HG02798 (cell line): ENCODE measurements around the gene COL7A1.

ENCODE experiments used
- ATAC-seq: cut with Tn5 transposase; IDR thresholded peaks from one replicate; pipeline ENCODE4 v1.9.1; 2021; ENCODE audit warnings: mild to moderate bottlenecking; ENCODE audit not compliant: unreplicated experiment, poor library complexity

The COL7A1 gene

DNA sequence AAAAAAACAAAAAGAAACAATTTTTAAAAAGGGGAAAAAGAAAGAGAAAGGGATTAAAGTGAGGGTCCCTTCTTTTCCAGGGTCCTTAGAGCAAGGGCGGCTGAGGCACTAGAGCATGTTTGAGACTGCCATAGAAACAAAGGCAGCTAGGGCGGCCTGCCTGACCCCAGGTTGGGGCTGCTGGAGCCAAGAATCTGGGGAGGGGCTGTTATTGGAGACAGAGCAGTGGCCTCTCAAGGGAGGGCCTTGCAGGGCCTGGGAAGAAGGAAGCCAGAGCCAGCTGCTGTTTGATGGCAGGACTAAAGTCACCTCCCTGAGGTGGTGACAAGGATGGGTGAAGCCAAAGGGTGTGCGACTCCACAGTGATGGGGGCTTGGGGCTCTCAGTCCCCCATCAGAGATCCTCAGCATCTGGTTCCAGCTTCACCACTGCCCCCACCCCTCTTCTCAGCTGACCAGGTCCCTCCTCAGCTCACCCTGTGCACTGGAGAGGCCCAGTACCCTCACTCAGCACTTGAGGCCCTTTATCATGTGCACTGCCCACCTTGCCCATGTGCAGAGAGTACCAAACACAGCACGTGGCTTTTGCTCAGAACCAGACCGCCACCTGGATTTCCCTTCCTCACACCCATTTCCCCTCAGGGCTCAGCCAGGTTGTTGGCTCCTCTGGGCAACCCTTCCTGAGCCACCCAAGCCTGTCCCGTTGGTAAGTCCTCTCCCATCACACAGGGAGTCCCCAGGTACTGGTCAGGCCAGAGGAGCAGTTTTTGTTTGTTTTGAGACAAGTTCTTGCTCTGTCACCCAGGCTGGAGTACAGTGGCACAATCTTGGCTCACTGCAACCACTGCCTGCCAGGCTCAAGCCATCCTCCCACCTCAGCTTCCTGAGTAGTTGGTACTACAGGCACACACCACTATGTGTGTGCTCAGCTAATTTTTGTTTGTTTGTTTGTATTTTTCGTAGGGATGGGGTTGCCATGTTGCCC lies 24.7 kb upstream of the COL7A1 start:
- no peak for ATAC-seq

DNA sequence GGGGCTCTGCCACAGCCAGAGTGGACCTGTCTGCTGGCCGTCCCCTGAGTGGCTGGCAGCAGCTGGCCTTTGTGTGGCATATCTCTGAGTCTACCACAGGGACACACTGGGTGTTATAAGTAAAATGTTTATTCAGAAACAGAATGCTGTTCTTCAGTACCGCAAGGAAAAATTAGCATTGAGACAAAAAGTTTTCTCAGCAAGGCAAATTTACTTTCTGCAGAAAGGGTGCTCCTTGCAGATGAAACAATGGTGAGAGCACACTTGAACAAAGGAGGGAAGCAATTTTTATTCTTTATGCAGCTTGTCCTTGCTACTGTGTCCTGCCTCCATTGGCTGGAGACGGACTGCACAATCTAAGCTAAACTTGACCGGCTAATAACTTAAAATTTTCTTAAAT lies 22.4 kb upstream of the COL7A1 start:
- no peak for ATAC-seq

DNA sequence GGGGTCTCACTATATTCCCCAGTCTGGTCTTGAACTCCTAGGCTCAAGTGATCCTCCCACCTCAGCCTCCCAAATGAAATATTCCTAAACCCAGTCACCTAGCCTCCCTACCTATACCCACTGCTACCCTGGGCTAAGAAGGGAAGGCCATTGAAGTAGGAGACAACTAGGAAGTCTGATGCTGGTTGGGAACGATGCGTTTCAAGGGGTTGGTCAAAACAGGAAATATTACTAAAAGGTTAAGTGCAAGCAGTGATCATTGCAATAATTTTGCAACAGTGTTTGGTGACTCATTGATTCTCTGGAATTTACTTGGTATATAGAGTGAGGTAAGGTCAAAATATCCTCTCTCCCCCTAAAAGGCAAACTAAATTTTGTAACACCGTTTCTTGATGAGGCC lies 18.9 kb upstream of the COL7A1 start:
- ATAC-seq, result no peak

DNA sequence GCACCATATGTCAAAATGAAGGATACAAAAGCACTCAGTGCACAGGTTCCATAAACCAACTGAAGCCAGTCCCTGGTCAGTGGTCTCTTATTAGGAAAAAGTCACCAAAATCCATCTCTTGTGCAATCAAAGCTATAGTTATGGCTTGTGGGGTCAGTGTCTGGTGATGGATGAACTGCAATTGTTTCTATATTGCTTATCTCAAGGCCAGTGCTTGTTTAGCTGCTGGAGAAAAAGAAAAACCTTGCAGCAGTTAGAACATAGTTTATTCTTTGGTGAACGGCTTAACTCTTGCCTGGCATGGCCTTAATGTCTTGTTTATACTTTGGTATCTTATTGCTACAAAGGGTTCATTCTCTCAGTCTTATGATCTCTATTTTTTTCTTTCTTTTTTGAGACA lies 17.2 kb upstream of the COL7A1 start:
- ATAC-seq, result no peak

DNA sequence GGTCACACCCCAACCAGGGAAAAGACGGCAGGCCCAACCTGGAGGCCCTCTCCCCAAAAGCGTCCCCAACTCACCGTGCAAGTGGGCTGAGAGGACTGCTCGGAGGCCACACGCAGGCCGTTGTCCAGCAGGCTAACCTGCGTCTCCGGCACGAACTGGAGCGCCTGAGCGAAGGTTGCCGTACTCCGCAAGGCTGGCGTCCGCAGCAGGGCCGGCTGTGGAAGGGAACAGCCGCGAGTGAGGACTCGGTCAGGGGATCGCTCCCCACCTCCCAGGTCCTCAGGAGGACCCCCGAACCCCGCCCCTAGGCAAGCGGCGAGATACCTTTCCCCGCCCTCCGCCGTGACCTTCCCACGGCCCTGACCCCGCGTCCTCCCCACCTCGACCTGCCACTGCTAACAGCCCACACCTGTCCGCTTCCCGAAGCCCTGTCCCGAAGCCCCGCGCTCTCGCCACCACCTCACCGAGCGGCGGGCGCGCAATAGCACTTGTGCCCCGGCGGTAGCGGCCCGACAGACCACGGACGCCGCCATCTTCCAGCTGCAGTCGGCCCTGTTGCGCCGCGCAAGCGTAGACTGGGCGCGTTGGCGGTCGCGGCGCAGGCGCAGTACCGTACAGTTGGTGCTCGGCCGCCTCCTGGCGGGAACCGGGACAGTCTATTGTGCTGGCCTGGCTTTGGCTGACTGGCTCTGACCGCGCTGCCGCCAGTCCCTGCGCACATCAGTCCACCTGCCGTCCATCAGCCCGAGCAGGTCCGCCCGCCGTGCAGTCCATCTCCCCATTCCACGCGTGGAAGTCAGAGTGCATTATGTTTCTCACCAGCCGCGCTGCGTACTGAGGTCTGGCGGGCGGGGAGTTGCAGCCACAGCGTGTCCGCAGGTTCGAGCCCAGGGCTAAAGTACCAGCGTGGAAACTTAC lies 14.2 kb upstream of the COL7A1 start, which contains the start of gene UQCRC1:
UQCRC1 (minus strand) TSS at position 559 of the 918 bp plus-strand sequence; CDS start at position 533, 26 bp downstream.
- peak; percentile 98 for ATAC-seq

DNA sequence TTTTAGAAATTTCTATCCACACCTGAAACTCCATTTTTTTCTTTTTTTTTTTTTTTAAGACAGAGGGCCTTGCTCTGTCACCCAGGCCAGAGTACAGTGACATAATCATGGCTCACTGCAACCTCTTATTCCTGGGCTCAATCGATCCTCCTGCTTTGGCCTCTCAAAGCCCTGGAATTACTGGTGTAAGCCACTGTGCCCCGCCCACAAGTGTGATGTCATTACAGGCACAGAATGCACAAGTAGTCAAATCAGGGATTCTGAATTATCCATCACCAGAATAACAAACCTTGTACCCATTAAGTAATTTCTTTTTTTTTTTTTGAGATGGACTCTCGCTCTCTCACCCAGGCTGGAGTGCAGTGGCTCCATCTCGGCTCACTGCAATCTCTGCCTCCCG lies 12.4 kb upstream of the COL7A1 start:
- ATAC-seq, result no peak

DNA sequence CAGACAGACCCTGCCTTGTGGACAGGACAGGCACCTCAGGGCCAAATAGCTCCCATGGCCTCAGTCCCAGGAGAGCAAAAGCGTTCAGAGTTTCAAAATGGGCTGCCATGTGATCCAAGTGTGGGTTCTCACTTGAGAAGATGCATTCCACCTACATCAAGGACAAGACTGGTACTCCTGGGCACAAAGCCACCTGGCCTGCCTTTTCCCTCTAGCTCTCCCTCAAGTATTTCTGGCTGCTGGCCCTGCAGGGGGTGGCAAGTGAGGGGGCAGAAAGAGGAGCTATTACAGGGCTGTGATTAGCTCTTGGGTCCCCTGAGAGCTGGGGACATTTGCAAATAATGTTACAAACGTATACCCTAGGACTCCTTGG lies 6.5 kb upstream of the COL7A1 start:
- no peak for ATAC-seq

DNA sequence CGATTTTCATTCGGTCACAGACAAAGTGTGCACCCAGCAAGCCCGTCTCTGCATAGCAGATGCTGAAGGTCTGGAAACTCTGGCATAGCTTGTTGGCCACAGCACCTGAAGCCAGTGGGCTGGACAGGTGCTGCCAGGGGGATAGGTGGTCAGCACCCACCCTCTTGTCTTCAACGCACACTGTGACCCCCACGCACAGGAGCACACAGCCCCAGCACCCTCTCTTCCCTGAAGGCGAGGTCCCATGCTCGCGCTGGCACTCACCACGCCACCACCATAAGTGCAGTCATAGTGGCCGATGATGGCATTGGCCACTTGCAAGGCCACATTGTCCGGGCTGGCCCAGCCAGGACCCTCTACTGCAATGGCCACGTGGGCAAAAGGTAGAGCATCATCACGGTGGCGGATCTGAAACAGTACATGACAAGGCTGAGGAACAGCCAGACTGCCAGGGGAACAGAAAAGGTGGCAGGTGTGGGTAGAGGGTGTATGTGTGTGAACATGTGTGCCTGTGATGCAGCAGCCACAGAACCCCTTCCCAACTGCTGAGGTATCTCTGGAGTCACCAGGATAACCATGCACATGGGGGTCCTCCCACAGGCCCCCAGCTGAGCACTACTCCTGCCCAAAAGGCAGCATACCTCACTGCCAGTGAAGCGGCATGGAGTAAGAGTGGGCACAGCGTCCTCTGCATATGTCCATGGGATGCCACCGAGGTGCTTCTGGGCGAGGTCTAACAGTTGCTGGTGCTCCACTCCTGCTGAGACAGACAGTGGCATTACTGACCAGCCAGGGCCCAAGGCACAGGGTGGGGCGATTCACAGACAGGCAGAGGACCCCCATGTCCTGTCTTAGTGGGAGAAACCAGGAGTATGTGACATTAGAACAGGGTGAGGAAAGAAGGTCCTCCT lies 5.8 kb upstream of the COL7A1 start:
- no peak for ATAC-seq

DNA sequence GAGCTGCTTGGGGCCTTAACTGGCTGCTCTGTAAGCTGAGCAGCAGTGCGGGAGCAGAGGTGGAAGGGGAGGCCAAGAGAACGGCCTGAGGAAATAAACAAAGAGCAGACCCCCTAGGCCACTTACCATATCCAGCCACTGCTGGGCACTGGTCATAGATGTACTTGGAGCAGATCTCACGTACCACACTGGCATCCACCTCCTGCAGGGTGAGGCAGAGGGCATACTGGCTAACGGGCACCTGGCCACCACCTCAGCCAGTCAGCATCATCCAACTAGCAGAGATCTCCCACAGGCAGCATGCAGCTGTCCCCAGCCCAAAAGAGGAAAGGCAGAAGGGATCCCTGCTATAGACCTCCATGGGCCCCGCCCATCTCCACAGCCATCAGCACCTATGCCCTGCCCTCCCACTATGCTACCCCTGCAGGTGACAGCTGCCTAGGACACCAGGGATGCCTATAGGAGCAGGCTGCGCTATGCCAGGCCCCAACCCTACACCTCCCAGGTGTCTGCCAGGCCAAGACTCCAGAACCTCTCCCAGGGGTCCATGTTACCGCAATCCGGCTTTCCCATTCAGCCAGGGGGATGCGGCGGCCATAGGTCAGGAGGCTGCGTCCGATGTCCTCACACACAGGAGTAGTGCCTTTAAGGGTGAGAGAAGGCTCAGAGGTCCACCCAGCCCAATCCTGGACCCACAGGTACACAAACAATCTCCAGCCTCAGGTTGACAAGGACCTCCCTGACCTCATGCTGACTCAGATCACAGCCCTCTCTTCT lies 4.6 kb upstream of the COL7A1 start:
- ATAC-seq, result no peak

DNA sequence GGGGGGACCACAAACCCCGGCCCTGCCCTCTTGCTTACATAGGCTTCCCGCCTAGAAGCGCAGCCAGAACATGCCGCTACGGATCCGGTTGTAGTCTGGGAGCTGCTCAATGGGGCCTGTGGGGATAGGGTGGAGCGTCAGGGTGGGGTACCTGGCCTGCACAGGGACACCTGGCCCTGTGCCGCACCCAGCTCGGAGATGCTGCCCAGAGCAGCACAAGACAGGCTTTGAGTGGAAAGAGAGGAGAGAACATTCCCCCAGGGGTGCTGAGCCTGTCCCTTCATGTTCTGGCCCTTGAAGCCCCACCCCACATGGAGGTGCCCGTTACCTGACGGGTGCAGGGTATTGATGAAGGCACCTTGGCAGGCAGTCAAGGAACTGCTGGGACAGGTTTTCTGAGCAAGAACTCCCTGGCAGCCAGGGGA lies 4.0 kb upstream of the COL7A1 start:
- no peak for ATAC-seq

DNA sequence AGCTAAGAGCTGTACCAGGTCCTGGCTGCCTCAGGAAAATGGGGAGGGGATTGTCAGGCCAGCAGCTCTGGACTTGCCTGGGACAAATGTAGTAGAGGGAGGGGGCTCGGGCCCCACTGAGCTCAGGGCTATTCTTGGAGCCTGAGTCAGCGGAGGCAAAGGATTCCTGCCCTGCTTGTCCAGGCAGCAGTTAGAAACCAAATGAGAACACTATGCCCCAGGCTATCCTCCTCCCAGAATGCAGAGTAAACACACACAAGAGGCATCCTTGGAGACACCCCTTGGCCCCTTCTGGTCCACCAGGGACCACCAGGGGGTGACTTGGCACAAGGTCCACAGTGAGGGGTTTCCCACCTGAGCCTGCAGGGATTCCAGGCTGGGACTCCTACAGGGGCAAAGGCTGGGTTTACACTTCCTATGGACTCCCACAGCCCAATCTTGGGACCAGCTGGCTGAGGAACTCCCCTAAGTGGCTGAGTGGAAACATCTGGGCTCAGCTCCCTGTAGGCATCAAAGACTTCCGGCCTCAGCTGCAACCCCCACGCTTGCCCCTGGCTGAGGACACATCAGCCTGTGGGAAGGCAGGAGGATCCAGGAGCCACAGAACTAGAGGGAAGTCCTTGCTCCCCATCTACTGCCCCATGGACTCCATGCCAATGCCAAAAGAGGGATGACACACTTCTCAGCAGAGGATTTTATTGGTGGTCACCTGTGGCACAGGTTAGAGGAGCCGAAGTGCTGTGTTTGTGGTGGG lies 3.4 kb upstream of the COL7A1 start:
- ATAC-seq, result no peak

DNA sequence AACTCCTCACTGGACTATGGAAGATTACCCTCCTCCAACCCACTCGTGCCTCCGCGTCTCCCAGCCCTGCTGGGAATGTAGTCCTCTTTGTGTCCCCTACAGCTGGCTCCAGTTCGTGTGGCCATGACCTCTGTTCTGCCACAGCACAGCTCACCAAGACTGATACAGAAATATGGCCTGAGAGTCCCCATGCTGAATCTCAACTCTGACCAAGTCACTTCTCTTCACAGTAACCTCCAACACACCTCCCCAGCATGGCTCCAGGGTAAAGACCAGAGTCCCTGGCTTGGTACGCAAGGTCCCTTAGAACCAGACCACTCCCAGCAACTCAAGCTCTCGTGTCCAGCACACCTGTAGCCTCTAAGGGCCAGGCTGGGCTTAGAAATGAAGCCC lies 2.3 kb upstream of the COL7A1 start:
- ATAC-seq, result no peak

DNA sequence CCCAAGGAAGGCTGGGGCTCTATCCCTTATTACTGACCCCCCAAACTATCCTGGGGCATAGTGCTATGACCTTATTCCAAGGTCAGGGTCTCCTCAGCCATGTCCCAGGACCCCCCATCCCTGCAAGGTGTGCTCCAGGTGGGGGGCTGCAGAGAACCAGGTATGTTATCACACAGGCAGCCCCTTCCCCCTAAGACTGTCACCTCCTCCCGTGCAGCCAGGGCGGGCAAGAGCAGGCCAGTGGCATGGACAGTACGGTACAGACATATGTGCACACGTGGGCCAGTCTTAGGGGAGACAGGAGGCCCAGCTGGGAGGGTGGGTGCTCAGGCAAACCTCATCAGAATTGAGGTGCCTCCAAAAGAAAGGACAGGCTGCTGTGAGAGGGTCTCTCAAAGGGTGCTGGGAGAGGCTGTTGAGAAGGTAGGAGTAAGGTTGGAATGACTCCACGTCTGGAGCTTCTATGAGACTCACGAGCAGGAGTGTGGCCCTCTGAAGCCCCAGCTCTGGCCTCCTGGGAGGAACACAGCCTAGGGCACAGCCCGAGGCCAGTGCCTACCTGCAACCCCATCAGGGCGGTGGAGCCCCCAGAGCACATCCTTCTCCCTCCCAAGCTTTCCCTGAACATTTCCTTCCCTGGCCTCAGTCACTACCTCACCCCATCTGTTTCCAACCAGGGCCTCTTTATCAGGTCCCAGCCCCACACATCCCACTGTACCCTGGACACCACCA lies 1.7 kb upstream of the COL7A1 start:
- ATAC-seq, result no peak

DNA sequence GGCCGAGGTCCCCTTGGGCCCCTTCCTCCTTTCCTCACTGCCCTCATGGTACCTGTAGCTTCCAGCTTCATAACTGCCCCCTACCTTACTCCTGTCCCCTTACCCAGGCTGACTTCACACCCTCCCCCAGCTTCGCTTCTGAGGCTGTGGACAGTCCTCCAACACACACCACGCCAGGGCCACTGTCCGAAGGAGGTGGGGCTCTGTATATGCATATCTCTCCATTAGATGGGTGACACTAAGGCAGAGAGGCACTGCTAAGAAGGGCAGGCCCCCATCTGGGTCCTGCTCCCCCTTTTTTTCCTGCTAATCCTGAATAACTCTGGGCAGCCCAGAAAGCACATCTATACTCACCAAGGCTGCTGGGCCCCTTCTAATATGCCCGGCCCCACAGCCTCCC lies 1.0 kb upstream of the COL7A1 start:
- ATAC-seq, result no peak

DNA sequence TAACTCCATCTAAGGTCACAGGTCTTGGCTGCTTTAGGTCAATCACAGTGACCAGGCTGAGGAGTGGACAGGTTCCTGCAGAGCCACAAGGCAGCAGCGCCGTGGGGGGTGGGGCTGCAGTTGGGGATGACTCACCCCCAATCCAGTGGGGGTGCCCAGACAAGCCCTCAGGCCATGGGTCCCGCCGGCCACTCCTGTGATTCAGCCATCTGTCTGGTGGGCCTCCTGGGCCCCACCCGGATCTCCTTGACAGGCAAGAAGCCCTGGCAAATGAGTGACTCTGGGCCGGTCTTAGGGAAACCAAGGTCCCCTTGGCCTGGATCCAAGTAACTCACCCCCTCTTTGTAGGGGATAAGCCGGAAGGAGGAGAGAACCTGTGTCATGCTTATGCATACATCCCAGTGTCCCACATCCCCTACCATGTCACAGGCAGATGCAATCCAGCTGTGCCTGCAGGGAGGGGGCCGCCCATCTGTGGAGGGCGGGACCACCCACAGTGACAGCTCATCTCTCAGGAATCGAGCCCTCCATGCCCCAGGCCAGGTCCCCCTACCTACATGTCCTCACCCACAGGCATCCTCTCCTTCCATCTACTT lies 495 bp upstream of the COL7A1 start:
- ATAC-seq, result no peak

DNA sequence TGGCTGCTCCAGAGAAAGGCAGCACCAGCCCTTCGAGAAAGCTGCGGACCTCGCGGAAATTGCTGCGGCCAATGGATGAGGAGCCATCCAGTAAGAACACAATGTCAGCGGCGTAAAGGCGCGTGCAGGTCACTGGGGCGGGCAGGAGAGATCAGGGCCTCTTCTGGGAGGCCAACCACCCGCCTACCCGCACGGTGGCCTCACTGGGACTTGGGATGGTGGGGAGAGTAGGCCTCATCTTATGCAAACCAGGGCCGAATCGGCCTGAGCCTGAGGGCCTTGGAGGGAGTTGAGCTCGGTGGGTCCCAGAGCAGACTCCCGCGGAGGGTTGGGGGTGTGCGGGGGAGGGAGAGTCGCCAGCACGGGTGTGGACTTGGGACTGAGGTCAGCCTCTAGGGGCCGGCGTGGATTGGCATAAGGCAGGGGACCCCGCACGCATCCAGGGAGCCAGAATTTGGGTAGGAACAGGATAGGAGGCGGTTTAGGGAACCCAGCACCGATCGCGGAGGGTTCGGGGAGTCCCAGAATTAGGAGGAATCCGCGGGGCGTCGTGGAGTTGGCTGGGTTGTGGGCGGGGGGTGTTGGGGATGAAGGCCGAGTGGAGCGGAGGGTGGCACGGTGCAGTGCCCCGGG lies 596 bp downstream of the COL7A1 start:
- no peak for ATAC-seq

DNA sequence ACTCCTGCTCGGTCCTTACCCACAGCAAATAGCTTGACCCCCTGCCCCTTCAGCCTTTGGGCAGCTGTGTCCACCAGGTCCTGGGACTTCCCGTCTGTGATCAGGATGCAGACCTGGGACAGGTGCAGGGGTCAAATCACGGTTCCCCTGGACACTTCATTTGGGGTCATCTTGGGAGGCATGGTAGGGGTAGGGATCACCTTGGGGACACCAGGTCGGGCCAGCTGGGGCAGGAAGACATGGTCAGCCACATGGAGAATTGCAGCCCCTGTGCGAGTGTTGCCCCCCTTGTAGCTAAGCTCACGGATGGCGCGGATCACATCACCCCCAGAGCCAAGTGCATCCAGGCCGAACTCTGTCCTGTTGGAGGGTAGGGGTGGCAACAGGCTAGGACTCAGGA lies 1.8 kb downstream of the COL7A1 start:
- ATAC-seq, result no peak
